Heart left ventricle (tissue), 16 donors: Measurements from ENCODE around the gene TRIOBP. TPM values are rescaled to one million over a fixed set of nuclear protein-coding genes. Genes with fewer than 3 reads are reported as not detected.

Experiments used
- ATAC-seq, 4 donors: fragments of 200-7000 bp; cut with Tn5 transposase; one replicate each; pipeline ENCODE4 v1.9.1; 2020 to 2022; ENCODE audit warnings: moderate library complexity in 4 of 4, mild to moderate bottlenecking in 3 of 4, moderate number of reproducible peaks in 1 of 4
- DNase-seq, 5 donors: peaks; one replicate each; pipeline ENCODE4 v3.0.0-alpha.2; 2020
- H3K27ac ChIP-seq, 12 donors: fragments of 200-600 bp; sonication (generic) in 4 of 12; one replicate each; pipeline versions ENCODE4 v1.5.0 to v1.8.0; 2016 to 2022; ENCODE audit warnings: mild to moderate bottlenecking in 2 of 12
- H3K27me3 ChIP-seq, 9 donors: fragments of 200-600 bp; sonication (generic) in 2 of 9; one replicate each; pipeline versions ENCODE4 v1.5.1 to v1.8.0; 2016 to 2022; ENCODE audit warnings: mild to moderate bottlenecking in 3 of 9
- H3K36me3 ChIP-seq, 9 donors: fragments of 200-600 bp; sonication (generic) in 2 of 9; one replicate each; pipeline versions ENCODE4 v1.5.0 to v1.8.0; 2018 to 2022; ENCODE audit warnings: mild to moderate bottlenecking in 2 of 9
- H3K4me1 ChIP-seq, 12 donors: fragments of 200-600 bp; sonication (generic) in 4 of 12; one replicate each; pipeline versions ENCODE4 v1.5.0 to v1.8.0; 2016 to 2022; ENCODE audit warnings: mild to moderate bottlenecking in 3 of 12
- H3K4me3 ChIP-seq, 12 donors: fragments of 200-600 bp; sonication (generic) in 4 of 12; one replicate each; pipeline versions ENCODE4 v1.5.0 to v1.8.0; 2017 to 2022; ENCODE audit warnings: mild to moderate bottlenecking in 9 of 12, moderate library complexity in 4 of 12
- H3K9me3 ChIP-seq, 12 donors: fragments of 200-600 bp; sonication (generic) in 4 of 12; one replicate each; pipeline versions ENCODE4 v1.5.0 to v1.8.0; 2016 to 2022; ENCODE audit warnings: mild to moderate bottlenecking in 1 of 12
- CTCF ChIP-seq, 12 donors: fragments of 200-600 bp; sonication (generic) in 4 of 12; IDR thresholded peaks; one replicate each; pipeline versions ENCODE4 v1.5.0 to v1.8.0; 2018 to 2022; ENCODE audit warnings: antibody characterized with exemption in 12 of 12, mild to moderate bottlenecking in 5 of 12
- POLR2A ChIP-seq, 2 donors: fragments of 450-650 bp; IDR thresholded peaks; one replicate each; pipeline ENCODE4 v1.6.1; 2017; ENCODE audit warnings: antibody characterized with exemption in 2 of 2, mild to moderate bottlenecking in 2 of 2, moderate library complexity in 2 of 2
- WGBS, 4 donors: extraction: QIAGEN DNeasy Blood & Tissue Kit in 2 of 4; methylation state at CpG; one replicate each; pipeline versions ENCODE4 v1.1.5 to v1.1.7; 2013 to 2018; 5-methylcytosine and 5-hydroxymethylcytosine counted together
- intact Hi-C, 10 donors: fragments of 100-400 bp; cut with DNase I; formaldehyde crosslinking; loops; one replicate each; pipeline versions ENCODE4 v1.11.1 to v1.14.2; 2022
- polyA plus RNA-seq, 2 donors: library from polyadenylated mRNA; stranded (reverse); fragments of 200-250 nt; gene quantifications; one replicate each; pipeline ENCODE4 v1.2.3, GENCODE V29; 2013
- total RNA-seq, 9 donors: library from RNA; depleted of rRNA in 2 of 9; stranded (reverse); fragments of >200 nt in 2 of 9; fragmentation: NEBNext Ultra II Directional in 3 of 9; extraction: Animal tissue kit (Norgen Biotek cat#: 25700) in 3 of 9; gene quantifications; one replicate each; pipeline versions ENCODE4 v1.1.0 to v1.2.4, GENCODE V29; 2016 to 2023
- donor health status: ischemic (EF 13 %, LVEDD 7.1; RV severe dilation, severe dysfunction).
- donor health status: healthy with polysubstance abuse.
- donor health status: DM: no; HTN: yes; CAD: no.
- donor health status: DM: no; HTN: no; CAD: no.
- donor health status: ischemic (EF 25% LVEDD 6.9; RV normal size, moderate dysfunction).
- donor health status: ischemic (EF 25% LVEDD 5.7; RV mildly dilated, moderate dysfunction).
- donor health status: healthy.
- donor health status: DM: yes; HTN: yes; CAD: no.
- donor health status: ischemic (EF 35%, LVEDD 5.7; RV mildly dilated, moderate dysfunction).
- donor health status: nonischemic (EF 11% LVEDD 7.7; RV severe dilation, severe dysfunction).
- donor health status: DM: yes; HTN: yes; CAD: no.
- donor health status: PGD.
- donor health status: ischemic (EF 29% LVEDD 5.4; RV normal size, mild dysfunction).
- donor health status: nonischemic (EF 23%, LVEDD 6.1; RV moderate dilation, normal function).

Gene TRIOBP
- total and polyA plus RNA-seq, 11 donors = 54.9 to 147 (median 94.7) TPM

- WGBS, 4 donors = 51 to 65% (median 57%) methylated on average over 22 of the region's 22 CpGs
- H3K9me3 ChIP-seq = no peaks in the 10 kb centered on the region
- intact Hi-C loops = loop anchor here in 3 of 10 donors (5.0 to 10.0 kb wide), 4 partner anchors 43 to 103 kb away; partner anchors contain the start of genes NOL12 (in 2 of the 3), SH3BP1 (in 1 of the 3) and TRIOBP (in 1 of the 3)
- H3K27ac ChIP-seq = peak overlapping the region in 10 of 12 donors; percentile 12 to 95 (median 56)
- H3K27me3 ChIP-seq = no peaks in the 10 kb centered on the region
- peaks cover 0 to 58% (median 32%) of the 10 kb centered on the region in 12 donors for H3K4me1 ChIP-seq
- no peaks in the 10 kb centered on the region for H3K36me3 ChIP-seq
- H3K4me3 ChIP-seq = no peak overlapping the region
- peak in 1 of 4 donors; percentile 5 for ATAC-seq
- DNase-seq = no peak
- TF ChIP-seq CTCF (IDR thresholded peaks at IDR 0.05) (no peak), POLR2A (IDR thresholded peaks at IDR 0.05) (no peak)
Observed at GRCh38 chr22:37740455-37741311, 43.8 kb downstream of the TRIOBP start.

- Histone ChIP-seq H3K9me3 (no peaks in the 10 kb centered on the region), H3K36me3 (no peaks in the 10 kb centered on the region), H3K27me3 (no peaks in the 10 kb centered on the region), H3K4me3 (no peak overlapping the region), H3K4me1 (peaks cover 0 to 58% (median 32%) of the 10 kb centered on the region in 12 donors), H3K27ac (peak overlapping the region in 10 of 12 donors; percentile 12 to 95 (median 48))
- ATAC-seq = peak; percentile 30 to 61 (median 54)
- no peak for TF ChIP-seq CTCF (IDR thresholded peaks at IDR 0.05)
- TF ChIP-seq POLR2A (IDR thresholded peaks at IDR 0.05) = no peak
- 31 to 42% (median 38%) methylated on average over 9 of the region's 9 CpGs for WGBS, 4 donors
- DNase-seq = peak; percentile 83 to 90 (median 86)
- intact Hi-C loops = loop anchor here in 3 of 10 donors (5.0 to 10.0 kb wide), 4 partner anchors 44 to 104 kb away; partner anchors contain the start of genes NOL12 (in 2 of the 3), SH3BP1 (in 1 of the 3) and TRIOBP (in 1 of the 3)
Observed at GRCh38 chr22:37741312-37741795, 44.5 kb downstream of the TRIOBP start.

- no peaks in the 10 kb centered on the region for H3K36me3 ChIP-seq
- peaks cover 0 to 64% (median 37%) of the 10 kb centered on the region in 12 donors for H3K4me1 ChIP-seq
- no peak overlapping the region for H3K4me3 ChIP-seq
- peak overlapping the region in 9 of 12 donors; percentile 12 to 95 (median 46) for H3K27ac ChIP-seq
- peak in 2 of 5 donors; percentile 22 to 54 for DNase-seq
- no peaks in the 10 kb centered on the region for H3K9me3 ChIP-seq
- intact Hi-C loops = loop anchor here in 3 of 10 donors (5.0 to 10.0 kb wide), 4 partner anchors 45 to 105 kb away; partner anchors contain the start of genes NOL12 (in 2 of the 3), SH3BP1 (in 1 of the 3) and TRIOBP (in 1 of the 3)
- WGBS, 4 donors = 73 to 85% (median 83%) methylated on average over 16 of the region's 16 CpGs
- no peaks in the 10 kb centered on the region for H3K27me3 ChIP-seq
- ATAC-seq = no peak
- TF ChIP-seq POLR2A (IDR thresholded peaks at IDR 0.05) (no peak), CTCF (IDR thresholded peaks at IDR 0.05) (no peak)
Observed at GRCh38 chr22:37742376-37743171, 45.7 kb downstream of the TRIOBP start.
